B cell (primary cell): ENCODE data around the gene TRIM15. TPM values are rescaled to one million over a fixed set of nuclear protein-coding genes. Genes with fewer than 3 reads are reported as not detected.
A peak's percentile ranks its signal among the peaks of the same experiment; 100 is the strongest.

Experiments
- ATAC-seq: fragments of 200-7000 bp; cut with Tn5 transposase; one replicate; pipeline ENCODE4 v1.10.0; 2021; ENCODE audit warnings: low read depth, mild to moderate bottlenecking, moderate number of reproducible peaks, moderate library complexity
- CTCF ChIA-PET: fragments of 350-600 bp; sonication (Branson Sonifier 250); formaldehyde crosslinking; loops from one replicate; lab custom pipeline; 2021; ENCODE audit warnings: antibody characterized with exemption, inconsistent platforms; lab: Charles Lee
- POLR2A ChIA-PET: fragments of 350-600 bp; sonication (Branson Sonifier 250); formaldehyde crosslinking; loops from one replicate; lab custom pipeline; 2021; ENCODE audit warnings: antibody characterized with exemption; lab: Charles Lee
- DNase-seq: peaks from one replicate; pipeline ENCODE4 v3.0.0; 2013
- H2AFZ ChIP-seq: 2 replicates; pipeline ENCODE4 v1.6.1; 2012; ENCODE audit warnings: mild to moderate bottlenecking, low read depth, low read length; ENCODE audit not compliant: insufficient read depth, poor library complexity, severe bottlenecking
- H3K27ac ChIP-seq, 2 donors: 1 replicate in 1 of 2; 2 replicates in 1 of 2; pipeline ENCODE4 v1.5.1; 2012 to 2013; ENCODE audit warnings: low read length in 2 of 2, mild to moderate bottlenecking in 2 of 2, moderate library complexity in 1 of 2
- H3K27me3 ChIP-seq, 4 experiments: fragments of 200-600 bp in 1 of 4; sonication (generic) in 1 of 4; replicated peaks in 1 of 4; 1 replicate in 2 of 4; 2 replicates in 2 of 4; pipeline versions ENCODE4 v1.6.1 to v1.7.0; 2013 to 2016; ENCODE audit warnings: low read length in 3 of 4, mild to moderate bottlenecking in 2 of 4, mixed read lengths in 1 of 4, moderate library complexity in 1 of 4; ENCODE audit not compliant: insufficient read depth in 4 of 4, control insufficient read depth in 3 of 4; ENCODE audit errors: control extremely low read depth in 1 of 4
- H3K36me3 ChIP-seq, 2 experiments: replicated peaks in 1 of 2; 1 replicate in 1 of 2; 2 replicates in 1 of 2; pipeline versions ENCODE4 v1.6.1 to v1.7.1; 2013; ENCODE audit warnings: low read length in 1 of 2; ENCODE audit not compliant: insufficient read depth in 2 of 2, control insufficient read depth in 1 of 2; ENCODE audit errors: control extremely low read depth in 1 of 2, extremely low read depth in 1 of 2
- H3K4me1 ChIP-seq, 2 donors: fragments of 200-600 bp in 1 of 2; sonication (generic) in 1 of 2; 1 replicate in 1 of 2; 2 replicates in 1 of 2; pipeline versions ENCODE4 v1.5.1 to v1.6.1; 2013 to 2017; ENCODE audit warnings: low read length in 2 of 2; ENCODE audit not compliant: control insufficient read depth in 2 of 2, insufficient read depth in 2 of 2
- H3K4me2 ChIP-seq: replicated peaks from 2 replicates; pipeline ENCODE3; 2012; ENCODE audit warnings: mild to moderate bottlenecking, low read depth, low read length; ENCODE audit not compliant: poor library complexity, severe bottlenecking
- H3K4me3 ChIP-seq, 5 experiments: fragments of 200-600 bp in 1 of 5; sonication (generic) in 1 of 5; 1 replicate in 3 of 5; 2 replicates in 2 of 5; pipeline versions ENCODE4 v1.5.1 to v1.7.0; 2011 to 2016; ENCODE audit warnings: low read length in 4 of 5, mild to moderate bottlenecking in 4 of 5, low read depth in 2 of 5, control low read depth in 1 of 5, moderate library complexity in 1 of 5; ENCODE audit not compliant: insufficient read depth in 1 of 5; ENCODE audit errors: control extremely low read depth in 1 of 5, extremely low read depth in 1 of 5
- H3K79me2 ChIP-seq: fragments of 200-600 bp; sonication (generic); one replicate; pipeline ENCODE4 v1.6.0; 2016; ENCODE audit warnings: low read length; ENCODE audit not compliant: control insufficient read depth, insufficient read depth
- H3K9ac ChIP-seq: fragments of 200-600 bp; sonication (generic); 2 replicates; pipeline ENCODE4 v1.6.1; 2017; ENCODE audit warnings: mild to moderate bottlenecking, low read length, moderate library complexity
- H3K9me3 ChIP-seq, 3 donors: one replicate each; pipeline versions ENCODE4 v1.6.1 to v1.7.1; 2013; ENCODE audit warnings: low read length in 2 of 3; ENCODE audit not compliant: control insufficient read depth in 2 of 3, insufficient read depth in 1 of 3; ENCODE audit errors: control extremely low read depth in 1 of 3
- H4K20me1 ChIP-seq: 2 replicates; pipeline ENCODE4 v1.6.0; 2012; ENCODE audit warnings: mild to moderate bottlenecking, low read length; ENCODE audit not compliant: insufficient read depth, control insufficient read depth, poor library complexity, severe bottlenecking
- H3K27ac Mint-ChIP-seq: one replicate; pipeline ENCODE4 v1.8.0; 2021; ENCODE audit warnings: mixed read lengths
- H3K27me3 Mint-ChIP-seq: one replicate; pipeline ENCODE4 v1.8.0; 2021; ENCODE audit warnings: mixed read lengths
- H3K4me1 Mint-ChIP-seq: one replicate; pipeline ENCODE4 v1.8.0; 2021; ENCODE audit warnings: mixed read lengths
- H3K4me3 Mint-ChIP-seq: one replicate; pipeline ENCODE4 v1.8.0; 2021; ENCODE audit warnings: mixed read lengths
- H3K9me3 Mint-ChIP-seq: one replicate; pipeline ENCODE4 v1.8.0; 2022; ENCODE audit warnings: mixed read lengths; ENCODE audit not compliant: insufficient read depth
- EZH2 ChIP-seq: IDR thresholded peaks from 2 replicates; pipeline ENCODE4 v1.6.1; 2012; ENCODE audit warnings: borderline replicate concordance, low read depth, mild to moderate bottlenecking, moderate library complexity, low read length; ENCODE audit not compliant: insufficient read depth, poor library complexity, severe bottlenecking
- WGBS: methylation state at CpG from one replicate; pipeline ENCODE4 v1.1.5; 2013; ENCODE audit warnings: missing lambda C conversion rate; ENCODE audit not compliant: insufficient coverage; 5-methylcytosine and 5-hydroxymethylcytosine counted together
- intact Hi-C: fragments of 100-400 bp; cut with micrococcal nuclease; formaldehyde crosslinking; loops from one replicate; pipeline ENCODE4 v1.10.0; 2022
- polyA plus RNA-seq: library from polyadenylated mRNA; depleted of rRNA; stranded (reverse); fragments of >200 nt; gene quantifications from 2 replicates; pipeline ENCODE4 v1.2.3, GENCODE V29; 2012
- total RNA-seq, 2 donors: library from RNA; stranded (reverse); fragments of 120-200 nt in 1 of 2; gene quantifications; 1 replicate in 1 of 2; 2 replicates in 1 of 2; pipeline versions ENCODE4 v1.2.3 to v1.2.4, GENCODE V29; 2013 to 2022
- TF ChIP-seq, protein P1 (sequence below): fragments of 200-600 bp; IDR thresholded peaks from one replicate; pipeline ENCODE4 v1.8.0; 2022; ENCODE audit warnings: antibody characterized with exemption, mild to moderate bottlenecking

Gene TRIM15
- total and polyA plus RNA-seq, 2 donors (not counting 1 experiment from before 2014, with no cell fraction given) = not detected

DNA sequence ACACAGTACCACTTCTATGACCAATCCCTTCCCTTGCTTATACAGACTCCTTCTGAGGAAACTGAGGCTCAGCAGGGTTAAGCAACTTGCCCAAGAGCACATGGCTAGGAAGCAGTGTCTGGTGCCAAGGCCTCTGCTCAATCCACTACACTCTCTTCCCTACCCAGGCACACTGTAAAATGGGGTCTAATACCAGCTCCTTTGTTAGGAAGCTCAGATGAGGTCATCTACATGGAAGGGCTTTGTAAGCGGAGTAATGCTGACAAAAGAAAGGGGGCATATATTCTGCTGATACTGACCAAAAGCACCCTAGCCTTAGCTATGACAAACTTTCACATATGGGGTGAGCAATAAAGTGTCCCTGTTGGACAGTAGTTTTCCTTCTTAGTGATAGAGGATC lies 40.8 kb downstream of the TRIM15 start:
- peak overlapping the region; percentile 56 for H3K27ac Mint-ChIP-seq
- peaks cover 66% of the 10 kb centered on the region for H3K4me1 Mint-ChIP-seq
- Histone ChIP-seq H3K4me3 (no peak overlapping the region), H3K4me1 (peaks cover 52 to 62% of the 10 kb centered on the region in 2 donors), H3K79me2 (peaks cover 92% of the 10 kb centered on the region), H3K9me3 (no peaks in the 10 kb centered on the region), H3K9ac (no peak overlapping the region), H4K20me1 (peaks cover 79% of the 10 kb centered on the region), H3K27me3 (no peaks in the 10 kb centered on the region), H3K36me3 (peaks cover 0 to 35% of the 10 kb centered on the region in 2 experiments), H3K4me2 (no peak overlapping the region), H2AFZ (no peak overlapping the region), H3K27ac (no peak overlapping the region)
- TF ChIP-seq, protein P1, sequence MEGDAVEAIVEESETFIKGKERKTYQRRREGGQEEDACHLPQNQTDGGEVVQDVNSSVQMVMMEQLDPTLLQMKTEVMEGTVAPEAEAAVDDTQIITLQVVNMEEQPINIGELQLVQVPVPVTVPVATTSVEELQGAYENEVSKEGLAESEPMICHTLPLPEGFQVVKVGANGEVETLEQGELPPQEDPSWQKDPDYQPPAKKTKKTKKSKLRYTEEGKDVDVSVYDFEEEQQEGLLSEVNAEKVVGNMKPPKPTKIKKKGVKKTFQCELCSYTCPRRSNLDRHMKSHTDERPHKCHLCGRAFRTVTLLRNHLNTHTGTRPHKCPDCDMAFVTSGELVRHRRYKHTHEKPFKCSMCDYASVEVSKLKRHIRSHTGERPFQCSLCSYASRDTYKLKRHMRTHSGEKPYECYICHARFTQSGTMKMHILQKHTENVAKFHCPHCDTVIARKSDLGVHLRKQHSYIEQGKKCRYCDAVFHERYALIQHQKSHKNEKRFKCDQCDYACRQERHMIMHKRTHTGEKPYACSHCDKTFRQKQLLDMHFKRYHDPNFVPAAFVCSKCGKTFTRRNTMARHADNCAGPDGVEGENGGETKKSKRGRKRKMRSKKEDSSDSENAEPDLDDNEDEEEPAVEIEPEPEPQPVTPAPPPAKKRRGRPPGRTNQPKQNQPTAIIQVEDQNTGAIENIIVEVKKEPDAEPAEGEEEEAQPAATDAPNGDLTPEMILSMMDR = no peak
- TF ChIP-seq EZH2 = no peak
- H3K4me3 Mint-ChIP-seq = no peak overlapping the region
- intact Hi-C loops = no loop called here
- no peaks in the 10 kb centered on the region for H3K27me3 Mint-ChIP-seq
- ChIA-PET POLR2A (interaction anchor here (0.7 to 0.8 kb wide), 2 partner anchors 9 to 30 kb away, joined by 4 read pairs; partner anchors contain the start of gene TRIM26), CTCF (interaction anchor here (1.4 kb wide), 1 partner anchor 9 kb away, joined by 3 read pairs; the partner anchor contains the start of gene TRIM26)
- WGBS = no CpG with 5 or more reads among the region's 1 CpG
- DNase-seq (no peak), ATAC-seq (no peak)
- H3K9me3 Mint-ChIP-seq = no peaks in the 10 kb centered on the region

DNA sequence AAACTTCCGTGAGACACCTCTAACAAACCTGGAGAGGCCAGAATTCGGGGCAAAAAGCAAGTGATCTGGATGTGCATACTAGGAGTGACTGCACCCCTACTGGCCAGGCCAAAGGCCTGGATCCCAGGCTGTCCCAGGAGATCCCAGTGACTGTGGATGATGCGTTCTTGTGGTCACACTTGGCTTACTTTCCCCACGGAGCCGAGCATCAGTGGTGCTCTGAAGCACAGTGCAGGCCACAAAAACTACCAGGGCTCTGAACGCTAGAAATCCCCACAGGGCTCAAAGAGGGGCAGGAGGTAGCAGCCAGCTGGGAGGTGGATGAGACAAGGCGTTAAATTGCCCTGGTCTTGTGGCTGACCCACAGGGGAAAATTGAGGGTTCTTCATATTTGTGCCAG lies 42.8 kb downstream of the TRIM15 start:
- no peaks in the 10 kb centered on the region for H3K27me3 ChIP-seq
- WGBS = 55% methylated on average over 7 of the region's 7 CpGs
- no peak for TF ChIP-seq EZH2
- TF ChIP-seq, protein P1 = no peak
- Mint-ChIP-seq H3K9me3 (no peaks in the 10 kb centered on the region), H3K4me1 (peaks cover 68% of the 10 kb centered on the region), H3K4me3 (no peak overlapping the region), H3K27ac (peak overlapping the region; percentile 29), H3K27me3 (no peaks in the 10 kb centered on the region)
- no peak overlapping the region for H3K27ac ChIP-seq
- ChIA-PET CTCF (no interaction called here), POLR2A (no interaction called here)
- no peak for ATAC-seq
- H3K79me2 ChIP-seq = peaks cover 97% of the 10 kb centered on the region
- peaks cover 81% of the 10 kb centered on the region for H4K20me1 ChIP-seq
- peaks cover 0 to 20% of the 10 kb centered on the region in 2 experiments for H3K36me3 ChIP-seq
- peak; percentile 5 for DNase-seq
- no peak overlapping the region for H3K4me3 ChIP-seq
- intact Hi-C loops = loop anchor here (5.0 kb wide), 1 partner anchor 34 kb away; no protein-coding TSS in a partner anchor
- peaks cover 57 to 65% of the 10 kb centered on the region in 2 donors for H3K4me1 ChIP-seq
- no peaks in the 10 kb centered on the region for H3K9me3 ChIP-seq
- no peak overlapping the region for H3K9ac ChIP-seq
- H3K4me2 ChIP-seq = no peak overlapping the region
- no peak overlapping the region for H2AFZ ChIP-seq
